ENCODE results near the gene CLDN11.

CLDN11 gene

DNA sequence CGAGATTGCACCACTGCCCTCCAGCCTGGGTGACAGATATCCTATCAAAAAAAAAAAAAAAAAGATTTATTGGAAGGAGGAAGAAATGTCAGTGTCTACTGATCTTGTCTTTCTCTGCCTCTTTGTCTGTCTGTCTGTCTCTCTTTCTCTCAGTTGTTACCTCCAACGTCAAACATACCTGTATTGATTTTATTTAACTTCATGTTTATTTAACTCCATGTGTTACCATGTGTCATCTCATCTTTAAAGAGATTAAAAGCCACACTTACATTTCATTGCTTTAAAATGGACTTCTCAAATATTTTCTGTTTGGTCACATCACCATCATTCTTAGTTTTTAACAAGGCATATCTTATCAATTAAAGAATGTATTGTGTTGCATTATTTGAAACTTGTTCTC, 9.4 kb downstream of the CLDN11 start:
- DNase-seq = no peak

DNA sequence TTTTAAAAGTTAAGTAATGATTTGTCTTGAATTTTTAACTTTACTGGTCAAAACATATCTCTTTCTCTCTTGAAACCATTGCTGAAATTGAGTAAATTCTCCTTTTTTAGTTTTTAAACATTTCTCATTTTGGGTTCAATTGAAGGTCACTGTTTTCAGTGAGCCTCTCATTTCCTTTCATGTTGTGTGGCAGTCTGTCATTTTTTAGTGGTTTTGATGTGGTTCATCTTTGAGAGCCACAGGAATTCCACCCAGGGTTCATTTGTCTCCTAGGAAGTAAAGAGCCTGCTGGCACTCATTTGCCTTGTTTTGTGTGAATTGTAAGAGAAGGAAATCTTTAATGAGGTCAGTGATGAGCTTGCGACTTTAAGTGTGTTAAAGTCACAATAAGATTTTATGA, 10.4 kb downstream of the CLDN11 start:
- DNase-seq = no peak

DNA sequence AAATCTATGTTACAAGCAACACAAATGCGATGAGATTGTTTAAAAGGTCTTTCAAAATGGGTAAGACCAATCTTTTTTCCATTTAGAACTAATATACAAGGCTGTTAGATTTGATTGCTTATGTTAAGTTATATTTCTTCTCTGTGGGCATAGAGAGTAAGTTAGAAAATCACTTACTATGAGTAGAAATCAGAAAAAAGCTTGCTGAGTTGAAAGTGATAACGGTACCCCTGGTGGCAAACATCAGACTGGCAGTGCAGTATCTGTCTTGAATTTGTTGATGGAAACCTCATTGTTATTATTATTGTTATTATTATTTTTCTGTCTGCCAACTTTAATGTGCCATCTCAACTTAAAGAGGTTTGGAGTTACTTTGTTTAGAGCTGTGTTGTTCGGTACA, 12.4 kb downstream of the CLDN11 start:
- no peak for DNase-seq

DNA sequence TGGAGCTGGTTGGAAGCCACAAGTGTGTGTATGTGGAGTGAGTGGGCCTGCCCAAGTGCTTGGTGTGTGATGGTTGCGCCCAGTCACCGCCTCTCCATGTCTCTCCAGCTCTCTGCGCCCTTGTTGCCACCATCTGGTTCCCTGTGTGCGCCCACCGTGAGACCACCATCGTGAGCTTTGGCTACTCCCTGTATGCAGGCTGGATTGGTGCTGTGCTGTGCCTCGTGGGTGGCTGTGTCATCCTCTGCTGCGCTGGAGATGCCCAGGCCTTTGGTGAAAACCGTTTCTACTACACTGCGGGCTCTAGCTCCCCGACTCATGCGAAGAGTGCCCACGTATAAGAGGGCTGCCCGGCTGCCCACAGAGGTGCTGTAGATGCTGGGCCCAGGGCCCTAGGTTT, 13.7 kb downstream of the CLDN11 start:
- DNase-seq = no peak

DNA sequence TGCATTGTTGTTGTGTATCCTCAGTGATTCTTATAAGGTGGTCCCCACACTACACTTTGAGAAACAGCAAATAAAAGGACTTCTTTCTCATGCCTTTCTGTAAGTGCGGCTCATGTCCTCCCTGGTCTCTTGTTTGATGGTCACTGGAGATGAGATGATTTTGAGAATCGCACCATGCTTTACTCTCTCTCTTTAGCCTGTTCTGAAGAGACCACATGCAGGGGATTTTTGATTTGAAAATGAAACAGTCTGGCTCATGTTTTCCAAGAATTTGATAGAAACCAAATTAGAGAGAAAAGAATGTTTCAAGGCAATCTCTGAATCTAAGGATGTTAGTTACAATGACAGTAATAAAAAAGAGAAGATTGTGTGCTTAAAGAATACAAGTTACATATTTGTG, 18.0 kb downstream of the CLDN11 start:
- no peak for DNase-seq

DNA sequence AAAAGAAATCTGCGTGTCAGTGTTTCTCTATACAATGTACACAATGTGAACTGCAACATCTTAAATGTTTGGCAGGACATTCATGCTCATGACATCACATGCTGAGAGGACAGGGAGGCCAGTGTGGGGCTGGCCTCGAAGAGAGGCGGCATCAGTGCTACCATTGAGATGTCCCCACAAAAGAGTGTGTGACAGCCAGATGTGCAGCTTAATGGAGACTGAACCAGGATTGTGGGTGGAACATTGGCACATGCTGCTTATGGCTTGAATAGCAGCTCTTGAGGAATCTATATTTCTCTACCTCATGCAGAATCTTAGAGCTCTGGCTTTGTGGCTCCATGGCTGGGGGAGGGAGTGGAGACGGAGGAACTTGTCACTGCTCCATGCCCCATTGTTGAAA, 18.5 kb downstream of the CLDN11 start:
- DNase-seq = no peak

DNA sequence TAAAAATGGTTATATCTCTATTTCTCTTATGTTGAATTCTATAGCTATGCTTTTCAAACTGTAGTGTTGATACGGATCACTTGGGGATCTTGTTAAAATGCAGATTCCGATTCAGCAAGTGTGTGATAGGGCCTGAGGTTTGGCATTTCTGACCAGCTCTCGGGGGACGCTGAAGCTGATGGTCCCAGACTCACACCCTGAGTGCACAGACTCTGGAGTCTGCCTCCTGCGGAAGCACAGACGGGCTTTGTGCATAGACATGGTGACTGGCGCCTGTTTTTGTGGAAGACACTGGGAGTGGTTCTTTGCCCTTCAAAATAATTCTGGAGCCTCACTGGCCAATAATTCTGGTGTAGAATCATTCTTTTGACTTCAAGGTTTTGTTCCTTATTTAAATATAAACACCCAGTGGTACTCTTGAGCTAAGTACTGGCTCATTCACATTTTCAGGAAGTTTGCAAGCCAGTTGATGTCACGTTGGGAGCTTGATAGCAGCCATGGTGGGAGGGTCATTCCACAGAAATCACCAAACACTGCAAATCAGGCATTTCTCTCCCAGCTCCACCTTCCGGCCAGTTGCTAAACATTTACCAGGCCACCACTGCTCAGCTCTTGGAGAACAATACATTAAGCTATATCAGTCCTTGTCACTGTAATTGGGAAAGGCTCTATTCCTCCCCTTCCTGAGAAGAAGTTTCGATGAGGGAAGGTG, 19.2 kb downstream of the CLDN11 start:
- DNase-seq = no peak

DNA sequence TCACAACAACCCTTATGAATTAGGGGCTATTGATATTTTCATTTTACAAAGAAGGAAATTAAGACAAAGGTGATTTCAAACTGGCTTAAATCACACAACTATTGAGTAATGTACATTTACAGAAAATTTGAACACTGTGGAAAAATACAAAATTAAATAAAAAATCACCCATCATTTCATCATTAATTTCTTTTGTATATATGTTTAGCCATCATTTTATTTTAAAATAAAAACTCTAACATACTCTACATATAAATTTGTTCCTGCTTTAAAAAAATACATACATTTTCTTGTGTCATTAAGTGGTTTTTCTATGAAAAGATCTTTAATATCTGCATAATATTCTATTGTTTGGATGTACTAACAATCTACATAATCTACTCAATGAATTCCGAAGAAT, 20.2 kb downstream of the CLDN11 start:
- DNase-seq = no peak

DNA sequence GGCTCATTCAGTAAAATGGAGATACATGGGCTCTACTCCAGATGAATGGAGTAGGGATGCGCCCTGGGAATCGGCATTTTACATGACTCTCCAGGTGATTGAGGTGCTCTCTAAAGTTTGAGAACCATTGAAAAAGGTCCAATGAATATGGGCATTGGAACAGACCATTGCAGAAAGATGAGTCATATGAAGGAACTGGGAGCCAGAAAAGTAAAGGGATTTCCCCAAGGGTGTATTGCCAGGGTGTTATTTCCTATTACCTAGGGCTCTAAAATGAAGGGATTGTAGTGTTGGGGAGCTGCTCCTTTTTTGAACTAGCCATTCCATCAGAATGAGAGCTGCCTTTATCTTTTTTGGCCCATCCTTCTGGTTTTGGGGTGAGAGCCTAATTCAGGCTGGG, 21.7 kb downstream of the CLDN11 start:
- no peak for DNase-seq

DNA sequence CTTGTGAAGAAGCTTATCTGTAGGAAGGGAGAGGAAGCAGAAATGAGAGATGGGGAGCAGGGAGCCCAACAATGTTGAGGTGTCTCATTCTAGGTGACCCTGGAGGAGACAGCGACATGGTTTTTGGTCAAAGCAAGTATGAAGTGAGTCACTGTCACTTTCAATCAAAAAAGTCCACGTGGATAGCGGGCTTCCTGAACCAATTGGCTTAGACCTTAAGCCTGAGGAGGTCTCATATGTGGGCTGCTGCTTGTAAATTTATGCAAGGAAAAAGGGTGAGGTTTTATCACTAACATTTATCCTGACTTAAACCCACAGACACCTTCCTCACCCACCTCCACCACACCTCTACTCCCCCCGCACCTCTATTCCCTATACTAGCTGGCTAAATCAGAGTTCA, 22.7 kb downstream of the CLDN11 start:
- no peak for DNase-seq

DNA sequence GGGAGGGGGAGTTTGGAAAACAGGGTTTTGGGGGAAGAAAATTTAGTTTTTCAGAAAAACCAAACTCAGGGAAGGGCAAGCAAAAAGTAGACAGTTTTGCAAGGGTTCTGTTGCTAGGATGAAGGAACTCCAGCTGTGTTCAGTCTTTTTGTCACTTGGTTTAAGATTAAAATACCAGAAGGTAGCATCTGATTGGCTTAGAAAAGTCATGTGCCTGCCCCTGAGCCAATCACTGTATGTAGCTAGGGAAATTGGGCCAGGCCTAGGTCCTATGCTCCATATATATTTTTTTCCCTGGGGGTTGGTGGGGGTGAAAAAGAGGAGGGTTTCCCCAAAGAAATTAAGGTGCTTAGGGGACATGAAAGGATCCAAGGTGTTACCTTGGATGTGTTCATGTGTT, 24.3 kb downstream of the CLDN11 start:
- no peak for DNase-seq

DNA sequence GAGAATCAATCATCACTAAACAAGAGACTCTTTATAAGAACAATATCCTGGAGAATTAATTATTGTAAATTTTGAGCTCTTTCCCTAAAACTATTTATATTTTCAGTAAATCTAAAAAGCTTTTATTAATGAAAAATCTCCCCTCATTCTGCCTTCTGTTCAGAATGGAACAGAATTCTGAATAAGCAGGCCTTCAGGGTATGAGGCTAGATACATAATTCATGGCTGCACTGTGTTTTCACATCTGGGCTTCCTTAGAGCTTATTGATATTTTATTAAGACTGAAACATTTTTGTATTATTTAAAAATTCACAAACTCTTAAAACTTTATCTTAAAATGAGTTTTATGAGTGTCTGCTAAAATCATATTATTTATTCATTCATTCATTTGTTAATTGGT, 24.8 kb downstream of the CLDN11 start:
- DNase-seq = no peak

DNA sequence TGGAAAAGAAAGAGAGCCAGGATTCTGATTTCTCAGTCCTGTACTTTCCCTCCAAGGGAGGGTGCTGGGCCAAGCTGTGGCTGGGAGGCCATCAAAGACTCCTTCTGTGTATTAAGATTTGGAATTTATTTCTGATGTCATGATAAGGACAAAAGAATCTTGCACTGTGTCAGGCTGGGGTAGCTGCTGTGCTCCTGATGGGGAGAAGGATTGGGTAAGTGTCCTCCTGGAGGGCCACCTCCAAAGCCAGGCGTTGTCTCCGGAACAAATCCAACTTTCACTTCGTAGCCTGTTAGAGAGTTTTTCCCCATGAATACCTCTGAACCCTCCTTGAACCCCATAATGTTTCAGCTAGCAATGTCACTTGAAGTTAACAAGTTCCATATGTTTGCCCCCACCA, 29.9 kb downstream of the CLDN11 start:
- DNase-seq = no peak

DNA sequence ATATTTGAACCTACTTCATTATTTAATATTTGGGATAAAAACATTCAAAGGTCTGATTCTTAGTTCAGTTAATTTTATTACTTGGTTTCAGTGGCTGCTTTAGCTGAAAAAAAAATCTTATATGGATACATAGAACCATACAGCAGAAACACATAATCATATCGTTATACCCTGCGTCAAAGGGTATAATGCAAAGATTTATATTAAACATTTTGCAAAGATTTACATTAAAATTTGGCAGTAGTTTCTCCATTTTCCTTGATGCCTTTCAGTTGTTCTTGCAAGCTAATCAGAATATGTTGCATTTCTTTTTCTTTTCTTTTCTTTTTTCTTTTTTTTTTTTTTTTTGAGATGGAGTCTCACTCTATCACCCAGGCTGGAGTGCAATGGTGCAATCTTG, 31.4 kb downstream of the CLDN11 start:
- DNase-seq = no peak

DNA sequence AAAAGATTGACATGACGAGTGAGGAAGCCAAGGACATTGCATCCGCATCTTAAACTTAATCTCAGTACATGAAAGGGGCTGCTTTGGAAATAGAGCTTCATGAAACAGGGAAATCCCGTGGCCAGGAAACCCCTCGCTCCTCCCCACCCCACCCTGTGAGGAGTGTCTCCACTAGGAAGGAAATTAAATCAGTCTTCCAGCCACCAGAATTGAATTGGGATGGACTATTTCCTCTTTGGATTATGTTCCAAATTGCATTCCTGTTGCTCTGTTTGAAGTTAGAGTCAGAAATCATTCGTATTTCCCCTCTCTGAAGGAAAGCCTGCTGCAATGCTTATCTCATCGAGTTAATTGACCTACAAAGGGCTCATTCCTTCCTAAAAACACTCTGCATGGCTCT, 35.8 kb downstream of the CLDN11 start:
- DNase-seq = no peak

DNA sequence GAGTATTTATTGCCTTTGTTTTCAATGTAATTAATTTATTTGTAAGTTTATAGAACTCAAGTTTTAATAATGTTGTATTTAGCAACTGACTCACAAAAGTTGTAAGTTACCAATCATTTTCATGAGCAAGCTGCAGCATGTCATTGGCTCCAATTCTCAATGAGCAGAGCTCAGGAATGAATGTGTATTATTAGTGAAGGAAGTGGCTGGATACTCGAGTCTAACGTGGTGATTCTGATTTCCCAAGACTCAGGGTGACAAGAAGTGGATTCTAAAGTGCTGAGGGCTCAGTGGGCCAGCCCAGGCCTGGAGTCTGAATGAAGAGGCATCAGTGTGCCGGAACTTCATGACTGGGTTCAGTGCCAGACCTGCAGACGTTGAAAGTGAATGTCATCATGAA, 39.6 kb downstream of the CLDN11 start:
- DNase-seq = no peak

DNA sequence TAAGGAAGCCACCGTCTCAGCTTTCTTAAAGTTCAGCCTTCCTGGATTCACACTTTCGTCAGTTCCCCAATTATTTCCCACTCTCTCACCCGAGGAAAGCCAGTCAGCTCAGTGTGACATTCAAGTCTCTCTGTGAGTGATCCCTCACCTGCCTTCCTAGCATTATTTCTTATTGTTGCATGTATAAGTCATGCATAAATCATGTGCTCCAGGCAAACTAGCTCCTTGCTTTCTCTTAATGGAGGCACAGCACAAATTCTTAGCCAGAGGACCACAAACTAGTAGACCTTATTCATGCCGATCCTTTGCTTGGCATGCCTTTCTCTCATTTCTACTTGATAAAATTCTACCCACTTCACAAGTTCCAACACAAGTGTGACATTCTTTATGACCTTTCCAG, 44.3 kb downstream of the CLDN11 start:
- no peak for DNase-seq

DNA sequence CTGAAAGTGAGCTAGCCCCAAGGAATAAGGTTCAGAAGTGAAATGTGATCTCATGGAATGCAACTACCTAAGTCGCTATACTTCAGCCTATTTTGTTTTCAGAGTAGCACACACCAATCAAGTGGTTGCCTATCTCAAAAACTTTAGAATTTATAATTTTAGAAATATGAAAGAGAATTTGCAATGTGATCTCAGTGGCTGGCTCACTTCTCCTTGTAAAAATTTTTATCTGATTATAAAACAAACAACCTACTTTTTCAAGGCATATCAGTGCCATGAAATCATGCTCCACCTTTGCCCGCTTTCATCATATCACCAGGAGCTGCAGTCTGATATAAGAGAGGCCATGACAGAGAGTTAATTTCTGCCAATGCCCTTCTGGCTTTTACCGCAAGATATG, 47.3 kb downstream of the CLDN11 start:
- no peak for DNase-seq

DNA sequence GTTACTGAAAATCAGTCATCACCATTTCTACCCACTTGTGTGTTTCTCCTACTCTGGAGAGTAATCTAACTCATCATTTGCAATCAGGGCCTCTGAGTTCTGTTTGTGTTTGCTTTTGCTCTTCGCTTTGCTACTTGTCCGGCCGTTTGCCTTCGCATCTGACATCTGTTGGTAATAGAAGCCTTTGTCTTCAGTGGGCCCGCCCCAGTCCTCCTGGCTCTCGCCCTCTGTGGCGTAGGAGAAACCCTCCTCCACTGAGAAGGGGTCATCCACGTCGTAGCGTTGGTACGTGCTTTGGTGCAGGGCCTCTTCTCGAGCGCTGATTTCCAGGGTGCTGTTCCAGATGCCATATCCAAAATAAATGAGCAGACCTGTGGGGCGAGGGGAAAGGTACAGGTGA, 48.3 kb downstream of the CLDN11 start:
- DNase-seq = no peak

DNA sequence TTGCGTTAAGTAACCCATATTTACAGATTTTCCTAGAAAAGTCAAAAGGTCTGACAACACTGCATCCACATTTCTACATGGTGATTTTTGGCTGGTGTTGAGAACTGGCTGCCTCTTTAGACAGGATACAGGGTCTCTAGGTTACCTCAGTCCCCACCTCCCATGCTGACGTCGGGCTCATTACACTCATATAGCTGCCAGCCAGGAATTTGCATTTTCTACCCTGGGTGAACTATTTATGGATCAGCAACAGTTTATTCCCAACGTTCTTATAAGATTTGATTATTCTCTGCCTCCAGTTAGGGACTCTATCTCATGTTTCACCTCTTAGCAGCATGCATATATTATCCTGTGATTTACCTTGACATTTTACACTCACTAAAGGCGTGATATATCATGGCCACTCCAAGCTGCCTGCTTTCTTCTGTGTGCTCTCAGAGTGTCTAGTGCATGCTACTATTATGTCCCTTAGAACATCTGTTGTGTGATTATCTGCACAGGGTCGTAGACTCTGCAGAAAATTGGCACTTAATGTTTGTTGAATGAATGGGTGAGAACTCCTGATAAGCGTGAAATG, 49.0 kb downstream of the CLDN11 start:
- DNase-seq = no peak

DNA sequence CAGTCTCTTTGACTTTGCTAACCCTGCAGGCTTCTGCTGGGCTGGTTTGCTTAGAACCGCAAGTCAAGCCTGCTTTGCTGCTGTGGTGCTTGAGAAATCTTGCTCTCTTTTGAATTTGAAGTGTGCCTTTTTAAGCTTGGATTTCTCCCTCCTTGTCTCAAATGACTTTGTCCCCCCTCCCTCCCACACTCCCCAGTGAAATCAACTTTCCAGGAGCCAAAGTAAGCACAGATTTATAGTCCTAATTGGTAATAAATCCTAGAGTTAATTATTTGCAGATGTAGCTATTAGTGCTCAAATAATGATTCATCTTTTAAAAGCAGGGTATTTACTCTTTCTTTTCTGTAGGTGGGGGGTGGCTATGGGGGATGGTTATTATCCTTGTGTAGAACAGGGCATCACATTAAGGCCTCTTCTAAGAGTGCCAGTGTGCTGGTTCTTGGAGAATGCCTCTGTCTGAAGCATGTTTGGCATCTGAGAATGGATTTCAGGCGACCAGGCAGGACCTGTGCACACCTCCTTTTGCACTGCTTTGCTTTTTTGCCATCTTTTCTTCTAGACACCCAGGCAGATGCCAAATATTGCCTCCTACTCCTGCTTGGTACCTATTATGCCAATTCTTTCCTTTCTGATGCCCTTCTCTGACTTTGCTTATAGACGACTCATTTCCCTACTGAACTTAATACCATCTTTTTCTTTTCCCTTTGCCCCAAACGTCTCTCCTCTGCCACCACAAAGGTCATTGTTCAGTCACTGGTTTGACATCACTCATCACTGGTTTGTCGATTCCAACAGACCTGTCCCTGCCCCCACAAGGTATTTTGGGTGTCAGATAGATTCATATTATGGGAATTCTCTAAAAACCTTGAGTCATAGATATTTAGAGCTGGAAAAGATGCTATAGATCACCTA, 50.7 kb downstream of the CLDN11 start:
- no peak for DNase-seq

DNA sequence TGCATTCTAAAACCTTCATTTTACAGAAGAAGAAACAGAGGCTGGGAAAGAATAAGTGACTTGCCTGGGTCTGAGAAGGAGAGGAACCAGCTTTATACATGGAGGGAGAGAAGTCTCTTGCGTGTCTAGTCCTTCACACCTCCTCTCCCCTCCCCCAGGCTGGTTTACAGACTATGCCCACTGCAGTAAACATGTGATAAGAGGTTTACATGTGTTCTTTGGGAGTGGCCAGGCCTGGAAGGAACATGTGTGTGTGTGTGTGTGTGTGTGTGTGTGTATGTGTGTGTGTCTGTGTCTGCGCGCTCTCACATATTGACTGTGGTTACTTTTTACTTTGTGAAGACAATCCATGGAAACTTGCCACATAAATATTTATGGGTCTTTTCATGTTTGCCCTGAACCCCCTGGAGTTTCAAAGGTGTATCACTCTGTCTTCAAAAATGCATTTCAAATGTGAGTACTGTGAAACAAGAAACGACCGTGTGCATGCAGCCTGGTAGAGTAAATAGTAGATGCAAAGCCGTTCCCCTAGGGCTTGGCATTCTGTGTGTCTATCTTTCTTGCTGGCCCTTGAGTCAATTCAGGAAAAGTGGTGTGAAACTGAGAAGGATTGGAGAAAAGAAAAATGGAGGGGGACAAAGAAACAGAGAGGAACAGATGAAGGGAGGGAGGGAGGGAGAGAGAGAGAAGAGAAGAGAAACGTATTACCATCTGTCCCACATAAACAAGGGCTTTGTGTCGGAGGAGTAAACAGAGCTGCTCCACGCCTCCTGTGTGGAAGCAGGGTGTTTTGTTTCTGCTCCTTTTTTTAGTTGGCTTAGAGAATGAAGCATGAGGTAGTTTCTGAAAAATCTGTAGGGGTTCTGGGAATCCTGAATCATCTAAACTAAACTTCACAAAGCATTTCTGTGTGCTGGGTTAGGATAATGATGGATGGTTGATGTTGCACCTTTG, 51.7 kb downstream of the CLDN11 start:
- DNase-seq = no peak

DNA sequence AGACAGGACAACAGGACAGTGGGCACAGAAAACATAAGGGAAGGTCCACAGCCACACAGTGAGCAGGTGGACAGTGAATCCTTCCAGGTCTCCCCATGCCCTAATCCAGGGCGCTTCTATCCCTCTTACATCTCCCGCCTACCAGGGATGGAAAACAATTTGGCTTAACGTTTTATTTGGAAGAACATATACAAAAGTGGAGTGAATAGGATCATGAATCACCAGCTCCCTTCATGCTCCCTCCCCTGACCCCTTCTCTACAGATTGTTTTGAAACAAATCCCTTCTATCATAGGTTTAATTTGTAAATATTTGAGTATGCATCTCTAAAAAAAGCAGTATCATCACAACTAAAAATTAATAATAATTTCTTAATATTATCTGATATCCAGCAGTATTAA, 52.5 kb downstream of the CLDN11 start:
- no peak for DNase-seq
